Activated T-helper 2 cell treated with anti-CD3 and anti-CD28 coated beads, Interferon-gamma antibody, Interleukin-2, Interleukin-4, amounts not matched to agents 10 μg/mL and 5 μg/mL and 100 μg/mL, durations not matched to agents 14 hours and 24 hours and 36 hours (primary cell): ENCODE measurements around the gene PDP2. TPM values are rescaled to one million over a fixed set of nuclear protein-coding genes. Genes with fewer than 3 reads are reported as not detected.

Experiments
- DNase-seq: peaks from one replicate; pipeline ENCODE4 v3.0.0; 2021; ENCODE audit warnings: low spot score
- H3K27ac Mint-ChIP-seq: one replicate; pipeline ENCODE4 v1.8.0; 2021; ENCODE audit warnings: mixed read lengths
- H3K27me3 Mint-ChIP-seq: one replicate; pipeline ENCODE4 v1.8.0; 2021; ENCODE audit warnings: low read depth, mixed read lengths
- H3K36me3 Mint-ChIP-seq: one replicate; pipeline ENCODE4 v1.8.0; 2021; ENCODE audit warnings: low read depth, mixed read lengths
- H3K4me1 Mint-ChIP-seq: one replicate; pipeline ENCODE4 v1.8.0; 2021; ENCODE audit warnings: low read depth, mixed read lengths
- H3K4me3 Mint-ChIP-seq: one replicate; pipeline ENCODE4 v1.8.0; 2021; ENCODE audit warnings: low read depth, mild to moderate bottlenecking, moderate library complexity, mixed read lengths
- H3K9me3 Mint-ChIP-seq: one replicate; pipeline ENCODE4 v1.8.0; 2021; ENCODE audit warnings: mixed read lengths
- intact Hi-C: fragments of 100-400 bp; cut with micrococcal nuclease; formaldehyde crosslinking; loops from one replicate; pipeline ENCODE4 v1.15.1; 2023
- total RNA-seq: library from RNA; stranded (reverse); gene quantifications from 2 replicates; pipeline ENCODE4 v1.2.3, GENCODE V29; 2022

PDP2 gene
- total RNA-seq, 1 donor from 2014 or later = 40.6 TPM

- no peaks in the 10 kb centered on the region for H3K36me3 Mint-ChIP-seq
- no peaks in the 10 kb centered on the region for H3K9me3 Mint-ChIP-seq
- H3K4me1 Mint-ChIP-seq = peaks cover 1% of the 10 kb centered on the region
- no peak for DNase-seq
- H3K4me3 Mint-ChIP-seq = no peak overlapping the region
- intact Hi-C loops = no loop called here
- H3K27me3 Mint-ChIP-seq = peaks cover 2% of the 10 kb centered on the region
- no peak overlapping the region for H3K27ac Mint-ChIP-seq
These were observed 32.8 kb downstream of the PDP2 start for GRCh38 chr16:66913081-66913480.

DNA sequence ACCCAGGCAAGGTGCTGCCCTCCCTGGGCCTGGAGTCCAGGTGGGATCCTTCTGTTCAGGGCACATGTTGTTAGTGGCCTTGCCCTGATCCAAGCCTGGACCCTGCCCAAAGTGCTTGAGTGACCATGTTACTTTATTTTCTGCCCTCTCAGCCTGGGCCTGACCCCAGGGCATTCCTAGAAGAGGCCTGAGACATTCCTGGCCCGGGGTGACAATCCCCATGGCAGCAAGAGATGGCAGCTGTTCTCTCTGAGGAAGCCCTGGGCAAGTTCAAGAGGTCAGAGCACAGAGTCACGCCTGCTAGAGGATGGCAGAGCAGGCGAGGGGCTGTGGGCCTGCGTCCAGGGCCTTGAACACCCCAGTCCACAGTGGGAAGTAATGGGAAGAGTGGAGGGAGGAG lies 33.4 kb downstream of the PDP2 start:
- intact Hi-C loops = no loop called here
- H3K9me3 Mint-ChIP-seq = no peaks in the 10 kb centered on the region
- H3K27ac Mint-ChIP-seq = no peak overlapping the region
- peaks cover 2% of the 10 kb centered on the region for H3K27me3 Mint-ChIP-seq
- peaks cover 1% of the 10 kb centered on the region for H3K4me1 Mint-ChIP-seq
- DNase-seq = no peak
- H3K4me3 Mint-ChIP-seq = no peak overlapping the region
- no peaks in the 10 kb centered on the region for H3K36me3 Mint-ChIP-seq

DNA sequence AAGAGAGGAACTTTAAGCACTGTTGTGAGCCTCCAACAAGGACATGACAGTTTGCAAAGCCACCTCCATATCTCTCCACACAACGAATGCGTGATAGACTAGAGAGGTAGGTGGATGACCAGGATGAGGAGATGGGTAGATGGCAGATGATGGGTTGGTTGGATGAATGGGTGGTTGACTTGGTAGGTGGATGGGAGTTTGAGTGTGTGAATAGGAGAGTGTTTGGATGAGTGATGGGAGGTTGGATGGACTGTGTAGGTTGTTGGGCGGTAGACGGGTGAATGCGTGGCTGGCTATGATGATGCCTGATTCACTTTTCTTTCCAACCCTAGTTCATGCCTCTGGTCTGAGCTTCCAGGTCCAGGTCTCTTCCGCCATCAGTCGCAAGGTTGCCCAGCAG lies 34.2 kb downstream of the PDP2 start:
- H3K27me3 Mint-ChIP-seq = peaks cover 5% of the 10 kb centered on the region
- no peaks in the 10 kb centered on the region for H3K36me3 Mint-ChIP-seq
- H3K4me3 Mint-ChIP-seq = no peak overlapping the region
- no peaks in the 10 kb centered on the region for H3K9me3 Mint-ChIP-seq
- DNase-seq = no peak
- intact Hi-C loops = no loop called here
- H3K27ac Mint-ChIP-seq = no peak overlapping the region
- H3K4me1 Mint-ChIP-seq = peaks cover 1% of the 10 kb centered on the region

GRCh38 chr16:66915041-66915440 lies 34.7 kb downstream of the PDP2 start:
- no peaks in the 10 kb centered on the region for H3K36me3 Mint-ChIP-seq

DNA sequence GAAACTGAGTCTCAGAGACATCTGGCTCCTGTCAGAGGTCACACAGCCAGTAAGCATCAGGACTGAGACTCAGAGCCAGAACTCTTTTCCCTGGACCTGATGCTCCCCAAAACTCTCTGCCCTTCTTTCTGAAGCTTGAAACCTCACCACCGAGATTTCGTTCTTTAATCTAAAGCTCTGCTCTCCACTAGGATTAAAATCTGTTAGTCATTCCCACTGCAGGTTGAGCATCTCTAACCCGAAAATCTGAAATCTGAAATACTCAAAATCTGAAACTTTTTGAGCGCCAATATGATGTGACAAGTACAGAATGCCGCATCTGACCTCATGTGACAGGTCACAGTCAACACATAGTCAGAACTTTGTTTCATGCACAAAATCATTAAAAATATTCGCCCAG lies 36.2 kb downstream of the PDP2 start:
- intact Hi-C loops = no loop called here
- Mint-ChIP-seq H3K4me1 (no peaks in the 10 kb centered on the region), H3K27me3 (peaks cover 15% of the 10 kb centered on the region), H3K36me3 (no peaks in the 10 kb centered on the region), H3K4me3 (no peak overlapping the region), H3K27ac (no peak overlapping the region), H3K9me3 (no peaks in the 10 kb centered on the region)
- no peak for DNase-seq

More at GRCh38 chr16:66915041-66915440, 34.7 kb downstream of the PDP2 start:
- intact Hi-C loops = no loop called here
- no peak overlapping the region for H3K4me3 Mint-ChIP-seq
- no peak overlapping the region for H3K27ac Mint-ChIP-seq
- no peaks in the 10 kb centered on the region for H3K9me3 Mint-ChIP-seq
- H3K4me1 Mint-ChIP-seq = peaks cover 1% of the 10 kb centered on the region
- DNase-seq = no peak
- peaks cover 8% of the 10 kb centered on the region for H3K27me3 Mint-ChIP-seq

- Mint-ChIP-seq H3K4me1 (no peaks in the 10 kb centered on the region), H3K27me3 (peaks cover 15% of the 10 kb centered on the region), H3K27ac (no peak overlapping the region), H3K9me3 (no peaks in the 10 kb centered on the region), H3K36me3 (no peaks in the 10 kb centered on the region), H3K4me3 (no peak overlapping the region)
- no peak for DNase-seq
- intact Hi-C loops = no loop called here
These were observed 37.4 kb downstream of the PDP2 start for GRCh38 chr16:66917741-66918140.

DNA sequence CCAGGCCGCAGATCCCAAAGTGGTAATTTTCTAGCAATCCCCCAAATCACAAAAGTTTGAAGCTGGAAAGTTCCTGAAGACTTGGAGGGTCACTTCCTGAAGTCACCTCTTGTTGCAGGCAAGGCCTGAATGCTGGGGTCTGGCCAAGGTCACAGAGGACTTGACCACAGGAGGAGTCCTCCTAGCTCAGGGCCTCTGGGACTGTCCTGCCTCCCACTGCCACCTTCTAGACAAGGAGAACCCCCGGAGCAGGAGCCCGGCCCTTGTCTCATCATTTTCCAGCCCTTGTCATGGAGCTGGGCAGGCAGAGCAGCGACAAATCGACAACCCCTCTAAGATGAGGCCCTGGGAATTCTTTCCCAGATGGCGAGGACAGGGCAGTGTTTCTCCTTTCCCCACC lies 38.0 kb downstream of the PDP2 start:
- Mint-ChIP-seq H3K4me3 (no peak overlapping the region), H3K36me3 (no peaks in the 10 kb centered on the region), H3K9me3 (no peaks in the 10 kb centered on the region), H3K4me1 (no peaks in the 10 kb centered on the region), H3K27ac (no peak overlapping the region), H3K27me3 (peaks cover 20% of the 10 kb centered on the region)
- no peak for DNase-seq
- intact Hi-C loops = no loop called here

GRCh38 chr16:66918803-66919568 lies 38.7 kb downstream of the PDP2 start, which contains the start of gene CDH16:
TSS of gene CDH16 (minus strand) at chr16:66918885. CDS start at chr16:66918065, 820 bp downstream.
- Mint-ChIP-seq H3K4me1 (peaks cover 4% of the 10 kb centered on the region), H3K9me3 (no peaks in the 10 kb centered on the region), H3K4me3 (no peak within 1 kb of the TSS), H3K27ac (no peak within 1 kb of the TSS), H3K36me3 (no peaks in the 10 kb centered on the region), H3K27me3 (peaks cover 26% of the 10 kb centered on the region)
- no peak for DNase-seq
- intact Hi-C loops = no loop called here

DNA sequence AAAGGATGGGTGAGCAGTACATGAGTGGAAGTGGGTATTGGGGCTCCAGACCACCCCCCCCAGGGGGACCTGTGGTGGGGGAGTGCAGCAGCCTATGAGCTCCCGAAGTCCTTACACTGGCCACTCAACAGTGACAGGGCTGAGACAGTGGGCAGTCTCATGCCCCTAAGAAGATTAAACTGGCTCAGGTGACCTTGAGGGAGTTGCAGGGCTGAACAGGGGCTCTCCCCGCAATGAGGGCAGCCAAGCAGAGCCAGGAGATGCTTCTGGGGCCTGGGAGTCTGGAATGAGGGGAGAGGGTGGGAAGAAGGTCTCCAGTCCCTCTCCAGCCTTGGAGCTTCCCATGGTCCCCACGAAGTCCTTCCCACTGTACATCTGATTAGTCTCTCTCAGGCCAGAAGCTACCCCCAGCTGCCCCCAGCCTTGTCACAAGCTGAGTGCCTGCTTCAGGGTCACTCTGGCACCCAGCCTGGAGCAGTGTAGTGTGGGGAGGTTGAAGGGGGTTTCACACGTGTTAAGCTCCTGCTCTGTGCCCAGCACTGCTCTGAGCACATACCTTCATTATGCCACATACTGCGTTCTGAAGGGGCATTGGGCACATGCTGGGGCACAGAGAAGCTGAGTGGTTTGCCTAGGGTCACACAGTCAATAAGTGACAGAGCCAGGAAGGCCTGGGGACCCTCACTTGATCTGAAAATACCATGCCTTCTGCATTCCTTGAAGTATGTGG lies 39.4 kb downstream of the PDP2 start:
- Mint-ChIP-seq H3K27ac (no peak overlapping the region), H3K4me3 (no peak overlapping the region), H3K4me1 (peaks cover 5% of the 10 kb centered on the region), H3K27me3 (peaks cover 27% of the 10 kb centered on the region), H3K9me3 (no peaks in the 10 kb centered on the region), H3K36me3 (no peaks in the 10 kb centered on the region)
- intact Hi-C loops = no loop called here
- no peak for DNase-seq

- Mint-ChIP-seq H3K4me3 (no peak overlapping the region), H3K27me3 (peaks cover 28% of the 10 kb centered on the region), H3K9me3 (no peaks in the 10 kb centered on the region), H3K27ac (no peak overlapping the region), H3K4me1 (peaks cover 5% of the 10 kb centered on the region), H3K36me3 (no peaks in the 10 kb centered on the region)
- DNase-seq = no peak
- intact Hi-C loops = no loop called here
These were observed 39.9 kb downstream of the PDP2 start for GRCh38 chr16:66920299-66920590.

DNA sequence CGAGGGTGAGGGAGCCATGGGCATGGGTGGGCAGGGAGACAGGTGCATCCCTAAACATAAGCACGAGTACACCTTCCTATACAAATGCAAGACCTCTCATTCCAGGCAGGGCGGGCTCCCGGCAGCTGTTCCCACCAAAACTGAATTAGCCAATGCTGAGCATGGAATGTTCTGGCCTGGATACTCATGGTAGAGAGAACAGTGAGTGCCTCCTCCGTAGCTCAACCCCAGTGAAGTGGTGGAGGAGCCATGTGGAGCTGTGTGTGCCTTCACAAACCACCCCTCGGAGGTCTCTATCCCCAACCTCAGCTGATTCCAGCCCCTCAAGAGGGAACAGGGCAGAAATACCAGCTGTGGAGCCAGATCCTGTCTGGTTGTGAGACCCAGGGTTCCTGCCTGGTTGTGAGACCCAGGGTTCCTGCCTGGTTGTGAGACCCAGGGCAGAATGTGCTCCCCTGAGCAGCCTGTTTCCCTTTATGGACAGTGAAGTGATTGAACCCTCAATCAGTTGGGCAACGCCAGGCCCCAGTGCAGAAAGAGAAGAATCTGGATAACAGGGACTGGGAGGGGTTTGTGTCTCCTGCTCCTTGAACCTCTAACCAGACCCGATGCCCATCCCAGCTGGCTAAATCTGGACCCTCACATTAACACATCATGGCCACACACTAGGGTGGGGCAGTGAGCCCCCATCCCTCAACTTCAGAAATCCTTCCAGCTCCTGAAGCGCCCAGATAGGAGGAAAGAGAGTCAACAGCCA lies 40.8 kb downstream of the PDP2 start:
- Mint-ChIP-seq H3K9me3 (no peaks in the 10 kb centered on the region), H3K27me3 (peaks cover 36% of the 10 kb centered on the region), H3K27ac (no peak overlapping the region), H3K4me1 (peaks cover 10% of the 10 kb centered on the region), H3K4me3 (no peak overlapping the region), H3K36me3 (no peaks in the 10 kb centered on the region)
- intact Hi-C loops = no loop called here
- no peak for DNase-seq

DNA sequence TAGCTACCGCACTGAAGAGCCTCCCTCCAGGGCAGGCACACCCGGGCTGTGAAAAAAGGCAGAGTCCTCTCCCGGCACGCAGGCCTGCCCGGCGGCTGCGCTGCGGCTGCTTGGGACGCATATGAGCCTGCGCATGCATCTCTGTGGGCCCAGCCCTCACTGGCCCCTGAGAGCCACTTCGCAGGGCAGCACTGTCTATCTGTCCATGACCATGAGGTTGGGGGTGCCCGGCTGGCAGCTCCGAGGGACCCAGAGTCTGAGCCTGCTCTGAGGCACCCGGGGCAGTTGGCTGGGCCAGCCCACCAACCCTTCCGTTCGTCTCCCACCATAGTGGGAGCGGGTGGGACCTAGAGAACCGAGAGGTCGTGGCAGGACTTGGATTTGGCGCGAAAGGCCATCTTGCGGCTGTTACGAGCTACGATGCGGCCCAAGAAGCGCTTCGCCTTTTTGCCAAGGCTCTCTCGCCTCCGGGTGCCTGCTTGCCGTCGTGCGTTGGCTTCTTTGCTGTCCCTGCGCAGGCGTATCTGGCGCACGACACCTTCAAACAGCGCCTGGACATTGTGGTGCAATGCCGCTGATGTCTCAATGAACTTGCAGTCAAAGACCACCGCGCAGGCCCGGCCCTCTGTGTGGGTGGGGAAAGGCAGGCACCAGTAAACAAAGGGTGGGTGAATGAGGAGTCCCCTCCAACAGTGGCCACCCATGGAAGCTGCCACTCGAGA lies 41.6 kb downstream of the PDP2 start:
- no peak overlapping the region for H3K27ac Mint-ChIP-seq
- H3K9me3 Mint-ChIP-seq = no peaks in the 10 kb centered on the region
- intact Hi-C loops = no loop called here
- peaks cover 40% of the 10 kb centered on the region for H3K27me3 Mint-ChIP-seq
- H3K4me3 Mint-ChIP-seq = no peak overlapping the region
- no peak for DNase-seq
- no peaks in the 10 kb centered on the region for H3K36me3 Mint-ChIP-seq
- peaks cover 10% of the 10 kb centered on the region for H3K4me1 Mint-ChIP-seq
